Fibroblast of the aortic adventitia (primary cell): Measurements from ENCODE around the gene VEGFB. TPM values are rescaled to one million over a fixed set of nuclear protein-coding genes. Genes with fewer than 3 reads are reported as not detected.

ENCODE experiments used
- DNase-seq: peaks from one replicate; pipeline ENCODE4 v3.0.0-alpha.2; 2010; ENCODE audit warnings: low read depth
- H3K4me3 ChIP-seq: 2 replicates; pipeline ENCODE4 v1.5.1; 2011; ENCODE audit warnings: low read depth, mild to moderate bottlenecking, control low read depth, low read length, moderate library complexity
- CTCF ChIP-seq: IDR thresholded peaks from 2 replicates; pipeline ENCODE4 v1.5.1; 2011; ENCODE audit warnings: mild to moderate bottlenecking, low read length, control low read depth, inconsistent platforms; ENCODE audit not compliant: insufficient read depth
- total RNA-seq: library from RNA; depleted of rRNA; stranded (reverse); fragments of >200 nt; gene quantifications from 2 replicates; pipeline ENCODE4 v1.2.3, GENCODE V29; 2012; ENCODE audit warnings: low replicate concordance

The VEGFB gene
- total RNA-seq, 1 donor, result 37.5 TPM

- H3K4me3 ChIP-seq, result no peak overlapping the region
- TF ChIP-seq CTCF, result no peak
- DNase-seq, result no peak
These were observed 3.1 kb downstream of the VEGFB start for GRCh38 chr11:64237484-64237951.

GRCh38 chr11:64238076-64238475, 3.7 kb downstream of the VEGFB start:
- no peak for TF ChIP-seq CTCF
- no peak overlapping the region for H3K4me3 ChIP-seq
- no peak for DNase-seq

- DNase-seq, result no peak
- no peak overlapping the region for H3K4me3 ChIP-seq
- no peak for TF ChIP-seq CTCF
These were observed 4.6 kb downstream of the VEGFB start for GRCh38 chr11:64238999-64239398.

- no peak for TF ChIP-seq CTCF
- DNase-seq, result no peak
- peak overlapping the region; percentile 71 for H3K4me3 ChIP-seq
These were observed 5.5 kb downstream of the VEGFB start for GRCh38 chr11:64239662-64240434.

GRCh38 chr11:64240435-64241240, 6.3 kb downstream of the VEGFB start, which contains the start of gene FKBP2:
Gene FKBP2 (plus strand): TSS chr11:64241095. CDS start chr11:64242388, 1,293 bp downstream.
- no peak for TF ChIP-seq CTCF
- H3K4me3 ChIP-seq, result peak within 1 kb of the TSS; percentile 83
- peak; percentile 96 for DNase-seq

GRCh38 chr11:64241241-64241490, 6.8 kb downstream of the VEGFB start:
- no peak for TF ChIP-seq CTCF
- peak; percentile 99 for DNase-seq
- H3K4me3 ChIP-seq, result peak overlapping the region; percentile 80
